Natural killer cell (primary cell): Measurements from ENCODE around the gene ARHGAP19. TPM values are rescaled to one million over a fixed set of nuclear protein-coding genes. Genes with fewer than 3 reads are reported as not detected.

ENCODE experiments used
- ATAC-seq, 3 donors: fragments of 150-1000 bp in 2 of 3; fragments of 200-7000 bp in 1 of 3; cut with Tn5 transposase; 1 replicate in 1 of 3; 2 replicates in 2 of 3; pipeline ENCODE4 v1.10.0; 2021; ENCODE audit warnings: mild to moderate bottlenecking in 2 of 3, moderate library complexity in 2 of 3
- DNase-seq, 2 donors: peaks; one replicate each; pipeline versions ENCODE4 v3.0.0 to v3.0.0-alpha.2; 2013 to 2021; ENCODE audit warnings: mixed read lengths in 1 of 2
- H3K27ac ChIP-seq: one replicate; pipeline ENCODE4 v1.5.1; 2013; ENCODE audit warnings: mild to moderate bottlenecking, low read length
- H3K27me3 ChIP-seq: one replicate; pipeline ENCODE4 v1.6.1; 2013; ENCODE audit warnings: low read length; ENCODE audit not compliant: control insufficient read depth, insufficient read depth
- H3K36me3 ChIP-seq: one replicate; pipeline ENCODE4 v1.6.1; 2013; ENCODE audit warnings: low read length; ENCODE audit not compliant: control insufficient read depth, insufficient read depth
- H3K4me1 ChIP-seq: one replicate; pipeline ENCODE4 v1.6.1; 2013; ENCODE audit warnings: low read length; ENCODE audit not compliant: control insufficient read depth, insufficient read depth
- H3K4me3 ChIP-seq: one replicate; pipeline ENCODE4 v1.5.1; 2013; ENCODE audit warnings: low read length
- H3K9me3 ChIP-seq: one replicate; pipeline ENCODE4 v1.6.1; 2013; ENCODE audit warnings: low read length; ENCODE audit not compliant: control insufficient read depth, insufficient read depth
- H3K27ac Mint-ChIP-seq, 2 donors: one replicate each; pipeline ENCODE4 v1.8.0; 2022; ENCODE audit warnings: mild to moderate bottlenecking in 2 of 2, mixed read lengths in 2 of 2, moderate library complexity in 1 of 2
- H3K27me3 Mint-ChIP-seq, 2 donors: one replicate each; pipeline ENCODE4 v1.8.0; 2022; ENCODE audit warnings: low read depth in 2 of 2, mixed read lengths in 2 of 2
- H3K36me3 Mint-ChIP-seq: one replicate; pipeline ENCODE4 v1.8.0; 2022; ENCODE audit warnings: mixed read lengths
- H3K4me1 Mint-ChIP-seq, 2 donors: one replicate each; pipeline ENCODE4 v1.8.0; 2022; ENCODE audit warnings: mixed read lengths in 2 of 2
- H3K4me3 Mint-ChIP-seq: one replicate; pipeline ENCODE4 v1.8.0; 2022; ENCODE audit warnings: mild to moderate bottlenecking, moderate library complexity, mixed read lengths
- H3K9me3 Mint-ChIP-seq, 2 donors: one replicate each; pipeline ENCODE4 v1.8.0; 2022; ENCODE audit warnings: mixed read lengths in 2 of 2
- WGBS: methylation state at CpG from one replicate; pipeline ENCODE4 v1.1.7; 2013; ENCODE audit warnings: missing lambda C conversion rate; ENCODE audit not compliant: insufficient coverage; 5-methylcytosine and 5-hydroxymethylcytosine counted together
- intact Hi-C: fragments of 100-400 bp; cut with micrococcal nuclease; formaldehyde crosslinking; loops from one replicate; pipeline ENCODE4 v1.14.2; 2022
- total RNA-seq, 4 donors: library from RNA; stranded (reverse); fragments of 120-200 nt in 1 of 4; gene quantifications; one replicate each; pipeline versions ENCODE4 v1.2.3 to v1.2.4, GENCODE V29; 2013 to 2022
- TF ChIP-seq, protein P1 (sequence below): fragments of 200-600 bp; IDR thresholded peaks from one replicate; pipeline ENCODE4 v1.8.0; 2022; ENCODE audit warnings: antibody characterized with exemption

The ARHGAP19 gene
- total RNA-seq, 3 donors from 2014 or later (not counting 1 experiment from before 2014, with no cell fraction given): 22.6 to 23.3 (median 22.7) TPM

DNA sequence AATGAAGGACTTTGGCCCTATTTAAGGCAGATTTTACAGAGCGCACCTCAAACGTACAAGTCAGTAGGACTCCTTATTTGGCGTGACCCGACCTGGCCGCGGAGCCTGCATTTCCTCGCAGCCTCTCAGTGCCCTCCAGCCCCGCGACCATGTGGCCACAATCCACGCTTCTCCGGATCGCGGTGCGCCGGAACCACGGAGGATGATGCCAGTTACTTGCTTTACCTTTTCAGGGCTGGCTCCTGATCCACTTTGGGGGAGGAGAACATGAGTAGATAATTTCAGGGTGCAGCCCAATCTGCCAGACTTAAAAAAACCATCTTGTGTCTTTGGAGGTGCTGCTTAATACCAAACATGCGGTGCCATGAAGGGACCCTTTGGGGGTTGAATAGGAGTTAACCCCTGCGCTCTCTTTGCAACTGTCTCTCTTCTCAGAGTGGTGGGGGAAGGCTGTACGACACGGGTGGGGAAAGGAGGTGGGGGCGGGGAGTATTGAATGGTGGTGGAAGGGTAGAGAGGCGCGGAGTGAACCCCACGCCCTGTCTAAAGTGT is 28.1 kb upstream of the ARHGAP19 start:
- ATAC-seq (peak in 1 of 3 donors; percentile 2), DNase-seq (no peak)
- no peaks in the 10 kb centered on the region for H3K27me3 Mint-ChIP-seq
- H3K4me3 ChIP-seq: peak overlapping the region; percentile 59
- H3K36me3 ChIP-seq: no peaks in the 10 kb centered on the region
- H3K27ac Mint-ChIP-seq: peak overlapping the region; percentile 88 to 92
- H3K4me3 Mint-ChIP-seq: peak overlapping the region; percentile 93
- no peaks in the 10 kb centered on the region for H3K9me3 Mint-ChIP-seq
- peaks cover 33% of the 10 kb centered on the region in 2 donors for H3K4me1 Mint-ChIP-seq
- TF ChIP-seq, protein P1, sequence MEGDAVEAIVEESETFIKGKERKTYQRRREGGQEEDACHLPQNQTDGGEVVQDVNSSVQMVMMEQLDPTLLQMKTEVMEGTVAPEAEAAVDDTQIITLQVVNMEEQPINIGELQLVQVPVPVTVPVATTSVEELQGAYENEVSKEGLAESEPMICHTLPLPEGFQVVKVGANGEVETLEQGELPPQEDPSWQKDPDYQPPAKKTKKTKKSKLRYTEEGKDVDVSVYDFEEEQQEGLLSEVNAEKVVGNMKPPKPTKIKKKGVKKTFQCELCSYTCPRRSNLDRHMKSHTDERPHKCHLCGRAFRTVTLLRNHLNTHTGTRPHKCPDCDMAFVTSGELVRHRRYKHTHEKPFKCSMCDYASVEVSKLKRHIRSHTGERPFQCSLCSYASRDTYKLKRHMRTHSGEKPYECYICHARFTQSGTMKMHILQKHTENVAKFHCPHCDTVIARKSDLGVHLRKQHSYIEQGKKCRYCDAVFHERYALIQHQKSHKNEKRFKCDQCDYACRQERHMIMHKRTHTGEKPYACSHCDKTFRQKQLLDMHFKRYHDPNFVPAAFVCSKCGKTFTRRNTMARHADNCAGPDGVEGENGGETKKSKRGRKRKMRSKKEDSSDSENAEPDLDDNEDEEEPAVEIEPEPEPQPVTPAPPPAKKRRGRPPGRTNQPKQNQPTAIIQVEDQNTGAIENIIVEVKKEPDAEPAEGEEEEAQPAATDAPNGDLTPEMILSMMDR: no peak
- peak overlapping the region; percentile 60 for H3K27ac ChIP-seq
- 4% methylated on average over 24 of the region's 24 CpGs for WGBS
- peaks cover 33% of the 10 kb centered on the region for H3K4me1 ChIP-seq
- no peaks in the 10 kb centered on the region for H3K36me3 Mint-ChIP-seq
- intact Hi-C loops: loop anchor here (1.0 kb wide), 2 partner anchors 12 to 28 kb away; partner anchors contain the start of gene ARHGAP19
- H3K9me3 ChIP-seq: no peaks in the 10 kb centered on the region
- no peaks in the 10 kb centered on the region for H3K27me3 ChIP-seq

- ATAC-seq: peak; percentile 45 to 57 (median 53)
- H3K9me3 Mint-ChIP-seq: no peaks in the 10 kb centered on the region
- H3K4me1 Mint-ChIP-seq: peaks cover 33% of the 10 kb centered on the region in 2 donors
- H3K27me3 Mint-ChIP-seq: no peaks in the 10 kb centered on the region
- H3K36me3 Mint-ChIP-seq: no peaks in the 10 kb centered on the region
- DNase-seq: peak; percentile 64 to 83
- Histone ChIP-seq H3K27me3 (no peaks in the 10 kb centered on the region), H3K9me3 (no peaks in the 10 kb centered on the region), H3K4me3 (peak overlapping the region; percentile 59), H3K36me3 (no peaks in the 10 kb centered on the region), H3K27ac (peak overlapping the region; percentile 60), H3K4me1 (peaks cover 33% of the 10 kb centered on the region)
- H3K27ac Mint-ChIP-seq: peak overlapping the region; percentile 88 to 92
- WGBS: under 1% methylated on average over 83 of the region's 83 CpGs
- H3K4me3 Mint-ChIP-seq: peak overlapping the region; percentile 93
- intact Hi-C loops: loop anchor here (1.0 to 2.0 kb wide), 3 partner anchors 12 to 321 kb away; partner anchors contain the start of genes ARHGAP19 and PI4K2A
- TF ChIP-seq, protein P1: no peak
These were observed 27.4 kb upstream of the ARHGAP19 start for GRCh38 chr10:97319671-97320479.

- peak within 1 kb of the TSS; percentile 98 for H3K4me3 Mint-ChIP-seq
- under 1% methylated on average over 78 of the region's 79 CpGs for WGBS
- peak; percentile 77 to 89 (median 79) for ATAC-seq
- TF ChIP-seq, protein P1: no peak
- peaks cover 33% of the 10 kb centered on the region for H3K4me1 ChIP-seq
- H3K4me3 ChIP-seq: peak within 1 kb of the TSS; percentile 64
- H3K36me3 Mint-ChIP-seq: no peaks in the 10 kb centered on the region
- intact Hi-C loops: loop anchor here (2.0 kb wide), 1 partner anchor 322 kb away; the partner anchor contains the start of gene PI4K2A
- H3K27ac ChIP-seq: peak within 1 kb of the TSS; percentile 100
- H3K27ac Mint-ChIP-seq: peak within 1 kb of the TSS; percentile 92 to 99
- no peaks in the 10 kb centered on the region for H3K27me3 Mint-ChIP-seq
- no peaks in the 10 kb centered on the region for H3K27me3 ChIP-seq
- no peaks in the 10 kb centered on the region for H3K36me3 ChIP-seq
- peak; percentile 93 to 95 for DNase-seq
- H3K9me3 Mint-ChIP-seq: no peaks in the 10 kb centered on the region
- H3K4me1 Mint-ChIP-seq: peaks cover 33% of the 10 kb centered on the region in 2 donors
- H3K9me3 ChIP-seq: no peaks in the 10 kb centered on the region
These were observed 26.6 kb upstream of the ARHGAP19 start, which contains the start of gene FRAT1 for GRCh38 chr10:97318772-97319651. Gene FRAT1 (plus strand): TSS chr10:97319271. CDS start chr10:97319454, 183 bp downstream.
